GM12873 (cell line): Measurements from ENCODE around the gene CLSTN1.

ENCODE experiments used
- CTCF ChIP-seq: IDR thresholded peaks from 2 replicates; pipeline ENCODE4 v1.5.1; 2012; ENCODE audit warnings: low read depth, mild to moderate bottlenecking, moderate library complexity, low read length, control low read depth; ENCODE audit not compliant: insufficient read depth; ENCODE audit errors: missing control alignments

The CLSTN1 gene

GRCh38 chr1:9729523-9729922 is 94.2 kb downstream of the CLSTN1 start:
- TF ChIP-seq CTCF: no peak

DNA sequence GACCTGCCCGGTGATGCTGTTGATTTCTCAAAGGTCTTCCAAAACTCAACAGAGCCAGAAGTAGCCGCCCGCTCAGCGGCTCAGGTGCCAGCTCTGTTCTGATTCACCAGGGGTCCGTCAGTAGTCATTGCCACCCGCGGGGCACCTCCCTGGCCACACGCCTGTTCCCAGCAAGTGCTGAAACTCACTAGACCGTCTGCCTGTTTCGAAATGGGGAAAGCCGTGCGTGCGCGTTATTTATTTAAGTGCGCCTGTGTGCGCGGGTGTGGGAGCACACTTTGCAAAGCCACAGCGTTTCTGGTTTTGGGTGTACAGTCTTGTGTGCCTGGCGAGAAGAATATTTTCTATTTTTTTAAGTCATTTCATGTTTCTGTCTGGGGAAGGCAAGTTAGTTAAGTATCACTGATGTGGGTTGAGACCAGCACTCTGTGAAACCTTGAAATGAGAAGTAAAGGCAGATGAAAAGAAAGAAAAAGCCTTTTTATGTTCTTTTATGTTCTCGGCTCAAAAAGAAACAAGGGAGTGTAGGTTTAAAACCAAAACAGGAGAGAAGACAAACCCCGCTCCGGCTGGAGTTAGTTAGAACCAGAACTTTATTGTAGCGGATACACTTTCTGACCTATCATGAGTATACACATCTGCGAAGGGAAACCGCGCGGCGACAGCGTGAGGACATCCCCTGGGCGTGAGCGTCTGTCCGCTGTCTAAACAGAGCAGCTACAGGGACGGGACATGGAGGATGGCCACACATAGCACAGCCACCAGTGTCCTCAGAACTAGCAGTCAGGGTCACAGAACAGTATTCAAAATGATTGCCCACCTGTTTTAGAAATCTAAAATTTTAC is 95.1 kb downstream of the CLSTN1 start:
- no peak for TF ChIP-seq CTCF

DNA sequence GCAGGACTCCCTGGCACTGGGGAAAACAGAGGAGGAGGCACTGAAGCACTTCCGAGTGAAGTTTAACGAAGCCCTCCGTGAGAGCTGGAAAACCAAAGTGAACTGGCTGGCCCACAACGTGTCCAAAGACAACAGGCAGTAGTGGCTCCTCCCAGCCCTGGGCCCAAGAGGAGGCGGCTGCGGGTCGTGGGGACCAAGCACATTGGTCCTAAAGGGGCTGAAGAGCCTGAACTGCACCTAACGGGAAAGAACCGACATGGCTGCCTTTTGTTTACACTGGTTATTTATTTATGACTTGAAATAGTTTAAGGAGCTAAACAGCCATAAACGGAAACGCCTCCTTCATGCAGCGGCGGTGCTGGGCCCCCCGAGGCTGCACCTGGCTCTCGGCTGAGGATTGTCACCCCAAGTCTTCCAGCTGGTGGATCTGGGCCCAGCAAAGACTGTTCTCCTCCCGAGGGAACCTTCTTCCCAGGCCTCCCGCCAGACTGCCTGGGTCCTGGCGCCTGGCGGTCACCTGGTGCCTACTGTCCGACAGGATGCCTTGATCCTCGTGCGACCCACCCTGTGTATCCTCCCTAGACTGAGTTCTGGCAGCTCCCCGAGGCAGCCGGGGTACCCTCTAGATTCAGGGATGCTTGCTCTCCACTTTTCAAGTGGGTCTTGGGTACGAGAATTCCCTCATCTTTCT is 96.7 kb downstream of the CLSTN1 start:
- TF ChIP-seq CTCF: no peak

- TF ChIP-seq CTCF: no peak
Observed at GRCh38 chr1:9726406-9726805, 97.4 kb downstream of the CLSTN1 start.

DNA sequence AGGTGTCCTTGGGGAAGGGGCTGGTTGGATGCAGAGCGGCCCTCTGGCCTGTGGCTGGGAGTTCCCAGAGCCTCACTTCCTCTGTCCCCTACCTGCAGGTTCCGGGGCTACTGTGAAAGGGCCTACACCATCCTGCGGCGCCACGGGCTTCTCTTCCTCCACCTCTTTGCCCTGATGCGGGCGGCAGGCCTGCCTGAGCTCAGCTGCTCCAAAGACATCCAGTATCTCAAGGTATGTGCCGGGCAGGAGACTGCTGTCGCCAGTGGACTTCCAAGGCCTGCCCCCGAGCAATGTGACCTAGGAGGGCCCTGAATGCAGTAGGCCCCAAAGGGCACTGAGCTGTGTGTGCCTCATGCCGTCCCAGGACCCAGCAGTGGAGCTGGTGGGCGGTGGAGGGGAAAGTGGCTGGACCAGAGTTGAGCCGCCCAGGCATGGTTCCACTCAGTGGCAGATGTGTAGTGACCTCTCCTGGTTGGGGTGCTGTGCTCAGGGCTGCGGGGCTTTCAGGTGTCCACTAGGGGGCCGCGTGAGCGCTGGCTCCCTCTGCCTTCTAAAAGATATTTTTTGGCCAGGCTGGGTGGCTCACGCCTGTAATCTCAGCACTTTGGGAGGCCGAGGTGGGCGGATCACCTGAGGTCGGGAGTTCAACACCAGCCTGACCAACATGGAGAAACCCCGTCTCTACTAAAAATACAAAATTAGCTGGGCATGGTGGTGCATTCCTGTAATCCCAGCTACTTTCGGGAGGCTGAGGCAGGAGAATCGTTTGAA is 98.9 kb downstream of the CLSTN1 start:
- TF ChIP-seq CTCF: peak; percentile 89

DNA sequence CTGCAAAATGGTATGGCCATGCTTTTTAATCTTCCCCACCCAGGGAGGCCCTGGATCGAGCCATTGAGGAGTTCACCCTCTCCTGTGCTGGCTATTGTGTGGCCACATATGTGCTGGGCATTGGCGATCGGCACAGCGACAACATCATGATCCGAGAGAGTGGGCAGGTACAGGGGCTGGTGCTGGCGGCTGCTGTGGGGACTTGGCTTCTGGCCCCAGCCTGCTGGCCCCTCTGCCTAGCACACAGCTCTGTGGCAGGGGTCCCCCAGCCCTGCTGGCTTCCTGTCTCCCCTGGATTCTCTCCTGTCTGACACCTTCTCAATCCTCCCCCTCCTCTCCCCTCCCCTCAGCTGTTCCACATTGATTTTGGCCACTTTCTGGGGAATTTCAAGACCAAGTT is 99.8 kb downstream of the CLSTN1 start:
- TF ChIP-seq CTCF: no peak
